Astrocyte of the spinal cord (primary cell): Measurements from ENCODE around the gene COPE.

ENCODE experiments used
- DNase-seq: peaks from one replicate; pipeline ENCODE4 v3.0.0; 2011; ENCODE audit warnings: low read depth, low spot score
- H3K4me3 ChIP-seq: 2 replicates; pipeline ENCODE4 v1.5.1; 2011; ENCODE audit warnings: low read depth, mild to moderate bottlenecking, low read length, moderate library complexity
- in situ Hi-C: cut with HindIII; loops from 2 replicates; pipeline ENCODE4 v1.10.0; 2017; ENCODE audit warnings: low sequenced_read_pairs
- TF ChIP-seq, protein P1 (sequence below): IDR thresholded peaks from 2 replicates; pipeline ENCODE4 v1.5.1; 2012; ENCODE audit warnings: low read depth, mild to moderate bottlenecking, low read length, inconsistent platforms

Gene COPE

GRCh38 chr19:18856385-18857126 is 62.6 kb downstream of the COPE start:
- no peak for DNase-seq
- H3K4me3 ChIP-seq: no peak overlapping the region
- TF ChIP-seq, protein P1, sequence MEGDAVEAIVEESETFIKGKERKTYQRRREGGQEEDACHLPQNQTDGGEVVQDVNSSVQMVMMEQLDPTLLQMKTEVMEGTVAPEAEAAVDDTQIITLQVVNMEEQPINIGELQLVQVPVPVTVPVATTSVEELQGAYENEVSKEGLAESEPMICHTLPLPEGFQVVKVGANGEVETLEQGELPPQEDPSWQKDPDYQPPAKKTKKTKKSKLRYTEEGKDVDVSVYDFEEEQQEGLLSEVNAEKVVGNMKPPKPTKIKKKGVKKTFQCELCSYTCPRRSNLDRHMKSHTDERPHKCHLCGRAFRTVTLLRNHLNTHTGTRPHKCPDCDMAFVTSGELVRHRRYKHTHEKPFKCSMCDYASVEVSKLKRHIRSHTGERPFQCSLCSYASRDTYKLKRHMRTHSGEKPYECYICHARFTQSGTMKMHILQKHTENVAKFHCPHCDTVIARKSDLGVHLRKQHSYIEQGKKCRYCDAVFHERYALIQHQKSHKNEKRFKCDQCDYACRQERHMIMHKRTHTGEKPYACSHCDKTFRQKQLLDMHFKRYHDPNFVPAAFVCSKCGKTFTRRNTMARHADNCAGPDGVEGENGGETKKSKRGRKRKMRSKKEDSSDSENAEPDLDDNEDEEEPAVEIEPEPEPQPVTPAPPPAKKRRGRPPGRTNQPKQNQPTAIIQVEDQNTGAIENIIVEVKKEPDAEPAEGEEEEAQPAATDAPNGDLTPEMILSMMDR: peak; percentile 44
- in situ Hi-C loops: no loop called here

- in situ Hi-C loops: no loop called here
- no peak for DNase-seq
- TF ChIP-seq, protein P1: no peak
- no peak overlapping the region for H3K4me3 ChIP-seq
Measured at GRCh38 chr19:18855647-18856384, 63.4 kb downstream of the COPE start.

GRCh38 chr19:18854982-18855381 is 64.2 kb downstream of the COPE start:
- DNase-seq: no peak
- TF ChIP-seq, protein P1: no peak
- H3K4me3 ChIP-seq: no peak overlapping the region
- in situ Hi-C loops: no loop called here

GRCh38 chr19:18853755-18854427 is 65.3 kb downstream of the COPE start:
- in situ Hi-C loops: no loop called here
- TF ChIP-seq, protein P1: peak; percentile 3
- no peak overlapping the region for H3K4me3 ChIP-seq

DNA sequence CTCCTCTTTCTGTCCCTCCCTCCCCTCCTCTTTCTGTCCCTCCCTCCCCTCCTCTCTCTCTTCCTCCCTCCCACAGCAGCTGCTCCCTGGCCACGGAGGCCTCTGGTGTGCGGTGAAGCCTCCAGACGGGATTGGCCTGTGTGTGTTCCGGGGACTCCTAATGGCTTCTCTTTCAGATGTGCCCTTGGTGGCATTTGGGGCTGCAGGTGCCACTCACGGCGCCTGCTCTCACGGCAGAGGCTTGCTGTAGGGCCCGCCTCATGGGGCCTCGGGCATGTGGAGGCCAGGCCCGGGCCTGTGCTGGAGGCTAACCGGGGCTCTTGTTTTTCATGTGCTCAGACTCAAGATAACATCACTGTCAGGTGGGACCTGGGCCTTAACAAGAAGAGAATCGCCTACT is 66.5 kb downstream of the COPE start:
- TF ChIP-seq, protein P1: no peak
- H3K4me3 ChIP-seq: no peak overlapping the region
- in situ Hi-C loops: no loop called here
- DNase-seq: no peak

More at GRCh38 chr19:18853755-18854427, 65.3 kb downstream of the COPE start:
- no peak for DNase-seq

GRCh38 chr19:18851673-18852325 is 67.4 kb downstream of the COPE start:
- in situ Hi-C loops: no loop called here
- TF ChIP-seq, protein P1: no peak

More at GRCh38 chr19:18851673-18852325, 67.4 kb downstream of the COPE start:
- no peak for DNase-seq
- H3K4me3 ChIP-seq: no peak overlapping the region
